ENCODE results near the gene CARD19. TPM values are rescaled to one million over a fixed set of nuclear protein-coding genes. Genes with fewer than 3 reads are reported as not detected.

The CARD19 gene
- total RNA-seq, 2 experiments from 2014 or later: 51.7 to 55.4 TPM

DNA sequence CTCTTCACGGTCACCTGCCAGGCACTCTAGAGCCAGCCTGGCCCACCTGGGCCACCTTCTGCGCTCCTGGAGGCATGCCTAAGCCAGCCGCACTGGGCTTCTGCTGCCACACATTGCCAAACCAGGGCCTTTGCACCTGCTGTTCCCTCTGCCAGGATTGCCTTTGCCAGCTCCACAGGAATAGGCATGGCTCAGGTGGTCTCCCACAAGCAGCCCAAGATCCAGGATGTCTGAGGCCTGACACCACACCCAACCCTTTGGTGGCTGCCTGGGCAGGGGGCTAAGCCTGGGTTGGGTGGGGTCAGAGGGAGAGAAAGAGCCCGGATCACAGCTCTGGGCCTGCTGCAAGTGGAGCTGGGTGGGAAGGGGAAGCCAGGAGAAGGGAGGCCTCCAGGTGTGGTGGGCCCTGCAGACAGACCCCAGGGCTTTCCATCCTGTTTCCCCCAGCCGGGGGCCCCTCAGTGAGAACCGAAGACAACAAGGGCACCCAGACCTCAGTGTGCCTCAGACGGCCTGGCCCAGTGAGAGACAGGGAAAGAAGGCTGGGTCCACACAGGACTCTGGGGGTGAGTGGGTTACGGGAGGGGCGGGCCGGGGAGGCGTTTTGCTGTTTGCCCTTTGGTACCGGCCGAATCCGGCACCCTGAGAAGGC, 38.2 kb upstream of the CARD19 start:
- no peak for DNase-seq
- POLR2A ChIA-PET: interaction anchor here (0.7 kb wide), 1 partner anchor 10 kb away, joined by 3 read pairs; no protein-coding TSS in a partner anchor
- Mint-ChIP-seq H3K9me3 (ENCODE audit: insufficient read depth) (no peaks in the 10 kb centered on the region), H3K27ac (peak overlapping the region; percentile 82), H3K4me3 (peak overlapping the region; percentile 66), H3K4me1 (ENCODE audit: low read depth) (peaks cover 68% of the 10 kb centered on the region), H3K27me3 (ENCODE audit: low read depth) (no peaks in the 10 kb centered on the region), H3K36me3 (ENCODE audit: low read depth) (peaks cover 17% of the 10 kb centered on the region)
- peak; percentile 17 for ATAC-seq
- CTCF ChIA-PET: interaction anchor here (2.1 kb wide), 1 partner anchor 54 kb away, joined by 8 read pairs; no protein-coding TSS in a partner anchor

DNA sequence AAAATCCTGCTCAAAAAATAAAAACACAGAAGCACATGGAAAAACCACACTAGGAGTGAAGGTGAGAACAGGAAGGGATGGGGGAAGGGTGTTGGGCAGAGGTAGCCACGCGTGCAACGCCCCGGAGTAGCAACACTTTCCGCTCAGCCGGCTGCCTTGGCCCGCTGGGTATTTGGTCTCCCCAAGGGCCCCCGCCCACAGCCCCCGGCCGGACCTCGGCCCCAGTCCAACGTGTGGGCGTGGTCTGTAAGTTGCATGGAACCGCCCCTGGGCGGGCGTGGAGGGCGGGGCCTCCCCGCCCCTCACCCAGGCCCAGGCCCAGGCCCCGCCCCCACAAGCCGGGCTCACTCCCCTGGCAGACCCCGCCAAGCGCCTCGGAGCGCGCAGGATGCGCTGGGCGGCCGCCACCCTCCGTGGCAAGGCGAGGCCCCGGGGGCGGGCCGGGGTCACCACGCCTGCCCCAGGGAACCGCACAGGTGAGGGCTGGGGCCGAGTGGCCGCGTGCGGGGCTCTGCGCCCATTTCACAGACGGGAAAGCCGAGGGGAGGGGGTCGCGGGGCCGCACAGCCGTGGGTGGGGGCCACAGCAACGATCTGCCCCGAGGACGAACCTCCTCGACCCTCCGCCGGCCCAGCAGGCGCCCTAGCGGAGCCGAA, 37.5 kb upstream of the CARD19 start, which contains the start of gene SUSD3:
SUSD3 (plus strand) TSS at position 347 of the 656 bp plus-strand sequence; CDS start at position 389, 42 bp downstream.
- peak; percentile 73 for DNase-seq
- Mint-ChIP-seq H3K4me3 (peak within 1 kb of the TSS; percentile 90), H3K27me3 (ENCODE audit: low read depth) (no peaks in the 10 kb centered on the region), H3K9me3 (ENCODE audit: insufficient read depth) (no peaks in the 10 kb centered on the region), H3K4me1 (ENCODE audit: low read depth) (peaks cover 69% of the 10 kb centered on the region), H3K27ac (peak within 1 kb of the TSS; percentile 82), H3K36me3 (ENCODE audit: low read depth) (peaks cover 17% of the 10 kb centered on the region)
- ChIA-PET POLR2A (interaction anchor here (1.3 to 3.1 kb wide), 7 partner anchors 17 to 93 kb away, joined by 4 to 23 read pairs (median 13); partner anchors contain the start of gene NINJ1), CTCF (interaction anchor here (0.9 to 1.5 kb wide), 4 partner anchors 15 to 55 kb away, joined by 4 to 5 read pairs (median 4); no protein-coding TSS in a partner anchor)
- peak; percentile 67 for ATAC-seq

- peaks cover 71% of the 10 kb centered on the region for H3K4me1 Mint-ChIP-seq (ENCODE audit: low read depth)
- ChIA-PET POLR2A (interaction anchor here (1.0 to 3.1 kb wide), 10 partner anchors 18 to 95 kb away, joined by 3 to 23 read pairs (median 8); partner anchors contain the start of gene NINJ1), CTCF (interaction anchor here (0.5 to 1.5 kb wide), 11 partner anchors 15 to 507 kb away, joined by 3 to 5 read pairs (median 4); no protein-coding TSS in a partner anchor)
- H3K4me3 Mint-ChIP-seq: peak overlapping the region; percentile 90
- H3K36me3 Mint-ChIP-seq (ENCODE audit: low read depth): peaks cover 20% of the 10 kb centered on the region
- no peaks in the 10 kb centered on the region for H3K27me3 Mint-ChIP-seq (ENCODE audit: low read depth)
- H3K9me3 Mint-ChIP-seq (ENCODE audit: insufficient read depth): no peaks in the 10 kb centered on the region
- peak overlapping the region; percentile 81 for H3K27ac Mint-ChIP-seq
- ATAC-seq: peak; percentile 21
- DNase-seq: peak; percentile 53
These were observed 36.9 kb upstream of the CARD19 start for GRCh38 chr9:93059011-93059714.

GRCh38 chr9:93059715-93060578, 36.1 kb upstream of the CARD19 start:
- H3K36me3 Mint-ChIP-seq (ENCODE audit: low read depth): peaks cover 28% of the 10 kb centered on the region
- ATAC-seq: no peak

GRCh38 chr9:93060746-93061259, 35.2 kb upstream of the CARD19 start:
- Mint-ChIP-seq H3K4me1 (ENCODE audit: low read depth) (peaks cover 83% of the 10 kb centered on the region), H3K36me3 (ENCODE audit: low read depth) (peaks cover 35% of the 10 kb centered on the region), H3K4me3 (peak overlapping the region; percentile 90), H3K9me3 (ENCODE audit: insufficient read depth) (no peaks in the 10 kb centered on the region), H3K27me3 (ENCODE audit: low read depth) (no peaks in the 10 kb centered on the region), H3K27ac (peak overlapping the region; percentile 81)
- ATAC-seq: no peak
- ChIA-PET CTCF (interaction anchor here (1.0 to 1.8 kb wide), 6 partner anchors 24 to 104 kb away, joined by 3 to 5 read pairs (median 4); no protein-coding TSS in a partner anchor), POLR2A (interaction anchor here (0.7 to 3.1 kb wide), 7 partner anchors 32 to 97 kb away, joined by 3 to 23 read pairs (median 13); partner anchors contain the start of gene NINJ1)
- DNase-seq: peak; percentile 43

More at GRCh38 chr9:93059715-93060578, 36.1 kb upstream of the CARD19 start:
- H3K9me3 Mint-ChIP-seq (ENCODE audit: insufficient read depth): no peaks in the 10 kb centered on the region
- CTCF ChIA-PET: interaction anchor here (0.5 to 1.8 kb wide), 15 partner anchors 16 to 506 kb away, joined by 3 to 5 read pairs (median 4); no protein-coding TSS in a partner anchor
- no peaks in the 10 kb centered on the region for H3K27me3 Mint-ChIP-seq (ENCODE audit: low read depth)
- peaks cover 76% of the 10 kb centered on the region for H3K4me1 Mint-ChIP-seq (ENCODE audit: low read depth)
- POLR2A ChIA-PET: interaction anchor here (0.7 to 3.1 kb wide), 11 partner anchors 19 to 96 kb away, joined by 3 to 23 read pairs (median 7); partner anchors contain the start of gene NINJ1
- H3K27ac Mint-ChIP-seq: peak overlapping the region; percentile 81
- DNase-seq: no peak
- peak overlapping the region; percentile 90 for H3K4me3 Mint-ChIP-seq

DNA sequence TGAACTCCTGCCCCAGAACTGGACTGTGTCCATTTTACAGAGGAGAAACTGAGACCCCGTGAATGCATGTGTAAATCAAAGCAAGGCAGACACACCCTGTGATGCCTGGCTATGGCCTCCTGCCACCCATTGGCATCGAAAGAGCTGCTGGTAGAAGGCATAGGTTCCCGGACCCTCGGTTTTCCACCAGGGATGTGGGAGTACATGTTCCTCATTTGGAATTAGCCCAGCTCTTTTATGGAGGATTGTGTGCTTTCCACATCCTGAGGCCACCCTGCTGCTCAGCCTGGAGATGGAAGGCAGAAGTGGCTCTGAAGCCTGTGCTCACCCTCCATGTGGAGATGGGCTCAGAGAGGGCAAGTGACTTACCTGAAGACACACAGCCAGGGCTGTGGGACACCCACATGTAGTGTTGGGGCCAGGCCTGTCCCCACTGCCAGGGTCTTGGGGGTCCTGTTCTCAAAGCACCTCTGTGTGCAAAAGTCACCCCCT, 34.7 kb upstream of the CARD19 start:
- ChIA-PET CTCF (interaction anchor here (0.6 to 1.8 kb wide), 5 partner anchors 23 to 104 kb away, joined by 3 to 5 read pairs (median 3); no protein-coding TSS in a partner anchor), POLR2A (interaction anchor here (0.7 to 3.1 kb wide), 5 partner anchors 33 to 73 kb away, joined by 3 to 23 read pairs (median 13); partner anchors contain the start of gene NINJ1)
- H3K9me3 Mint-ChIP-seq (ENCODE audit: insufficient read depth): no peaks in the 10 kb centered on the region
- no peaks in the 10 kb centered on the region for H3K27me3 Mint-ChIP-seq (ENCODE audit: low read depth)
- H3K4me1 Mint-ChIP-seq (ENCODE audit: low read depth): peaks cover 85% of the 10 kb centered on the region
- peak overlapping the region; percentile 81 for H3K27ac Mint-ChIP-seq
- no peak for DNase-seq
- no peak for ATAC-seq
- peaks cover 40% of the 10 kb centered on the region for H3K36me3 Mint-ChIP-seq (ENCODE audit: low read depth)
- peak overlapping the region; percentile 90 for H3K4me3 Mint-ChIP-seq

DNA sequence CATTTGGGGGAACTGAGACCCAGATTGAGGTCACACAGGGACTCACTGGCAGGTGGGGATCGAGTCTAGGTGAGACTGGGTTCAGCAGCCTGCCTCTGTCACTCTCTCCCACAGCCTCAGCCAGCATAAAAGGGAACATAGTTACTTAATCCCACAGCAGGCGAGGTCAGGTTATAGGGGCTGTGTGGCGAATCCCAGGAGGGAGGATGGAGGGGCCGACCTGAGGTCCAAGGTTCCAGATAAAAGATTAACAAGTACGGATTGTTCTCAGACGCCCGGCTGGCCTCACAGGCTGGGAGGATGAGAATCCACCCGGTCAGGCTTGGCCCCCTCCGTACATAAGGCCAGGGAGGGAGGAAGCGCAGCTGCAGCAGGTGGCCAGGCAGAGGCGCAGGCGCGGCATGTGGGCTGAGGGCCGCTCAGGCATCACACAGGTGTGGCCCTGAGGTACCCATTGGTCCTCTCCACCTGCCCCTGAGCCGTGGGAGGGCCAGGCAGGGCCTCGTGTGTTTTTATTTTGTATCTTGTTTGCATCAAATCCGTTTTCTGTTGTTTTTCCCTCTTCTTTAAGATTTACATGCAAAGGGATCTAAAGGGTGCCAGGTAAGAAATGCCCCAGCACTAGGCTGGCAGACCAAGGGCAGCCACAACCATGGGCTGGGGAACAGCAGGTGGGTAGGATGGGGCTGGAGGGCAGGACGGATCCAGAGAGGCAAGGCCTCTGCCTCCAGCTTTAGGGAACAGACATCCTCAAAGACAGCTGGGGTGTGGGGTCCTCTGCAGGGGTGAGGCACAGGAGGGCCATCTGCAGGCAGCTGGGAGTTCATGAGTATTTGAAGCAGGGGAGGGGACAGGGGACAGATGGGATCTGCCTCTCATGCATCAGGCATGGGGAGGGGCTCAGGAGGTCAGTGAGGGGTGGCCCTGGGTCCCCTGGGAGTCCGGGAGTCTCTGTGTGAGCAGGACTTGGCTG, 33.9 kb upstream of the CARD19 start:
- H3K36me3 Mint-ChIP-seq (ENCODE audit: low read depth): peaks cover 46% of the 10 kb centered on the region
- ChIA-PET POLR2A (interaction anchor here (0.7 to 3.1 kb wide), 4 partner anchors 33 to 37 kb away, joined by 3 to 14 read pairs (median 8); no protein-coding TSS in a partner anchor), CTCF (interaction anchor here (0.6 to 1.8 kb wide), 5 partner anchors 44 to 105 kb away, joined by 3 to 5 read pairs (median 3); no protein-coding TSS in a partner anchor)
- H3K27me3 Mint-ChIP-seq (ENCODE audit: low read depth): no peaks in the 10 kb centered on the region
- ATAC-seq (no peak), DNase-seq (peak; percentile 47)
- peaks cover 87% of the 10 kb centered on the region for H3K4me1 Mint-ChIP-seq (ENCODE audit: low read depth)
- peak overlapping the region; percentile 90 for H3K4me3 Mint-ChIP-seq
- no peaks in the 10 kb centered on the region for H3K9me3 Mint-ChIP-seq (ENCODE audit: insufficient read depth)
- peak overlapping the region; percentile 81 for H3K27ac Mint-ChIP-seq

DNA sequence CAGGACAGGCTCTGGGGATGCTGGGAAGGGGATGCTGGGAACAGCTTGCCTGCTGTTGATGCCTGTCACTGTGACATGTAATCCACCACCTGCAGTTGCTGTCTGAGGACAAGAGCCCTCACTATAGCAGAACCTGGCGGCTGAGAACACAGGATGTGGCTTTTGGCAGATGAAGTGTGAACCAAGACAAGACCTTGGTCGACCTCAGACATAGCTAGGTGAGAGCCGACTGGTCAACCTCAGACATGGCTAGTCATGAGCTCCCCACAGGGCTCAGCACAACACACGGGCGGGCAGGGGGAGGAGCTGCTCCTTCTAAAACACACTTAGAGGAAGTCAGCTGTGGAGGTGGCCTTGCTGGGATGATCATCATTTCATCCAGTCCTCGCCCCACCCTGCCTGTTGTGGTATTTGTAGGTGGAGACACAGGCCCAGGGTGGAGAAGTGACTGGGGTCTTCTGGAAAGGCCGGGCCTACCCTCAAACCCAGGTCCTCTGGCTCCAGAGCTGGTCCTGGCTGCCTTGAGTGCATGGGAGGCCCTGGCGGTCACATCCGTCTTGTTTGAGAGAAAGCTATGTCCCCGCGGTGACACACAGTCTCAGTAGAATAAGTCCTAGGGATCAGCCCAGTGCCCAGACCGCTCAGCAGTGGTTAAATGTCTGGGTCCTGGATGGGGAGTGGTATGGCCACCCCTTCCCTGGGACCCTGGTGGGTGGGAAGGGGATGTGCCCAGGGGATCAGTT, 31.5 kb upstream of the CARD19 start:
- Mint-ChIP-seq H3K4me1 (ENCODE audit: low read depth) (peaks cover 87% of the 10 kb centered on the region), H3K27me3 (ENCODE audit: low read depth) (no peaks in the 10 kb centered on the region), H3K36me3 (ENCODE audit: low read depth) (peaks cover 64% of the 10 kb centered on the region), H3K9me3 (ENCODE audit: insufficient read depth) (no peaks in the 10 kb centered on the region), H3K4me3 (peak overlapping the region; percentile 79), H3K27ac (peak overlapping the region; percentile 96)
- POLR2A ChIA-PET: interaction anchor here (0.6 to 2.8 kb wide), 23 partner anchors 9 to 110 kb away, joined by 3 to 31 read pairs (median 4); partner anchors contain the start of gene CARD19
- ATAC-seq: peak; percentile 91
- CTCF ChIA-PET: interaction anchor here (0.6 to 2.3 kb wide), 22 partner anchors 10 to 108 kb away, joined by 3 to 18 read pairs (median 4); partner anchors contain the start of gene NINJ1
- peak; percentile 98 for DNase-seq
